HG02759 (cell line): ENCODE data around the gene SIGLEC7.
"Not testable (repeated sequence)": the region's sequence is repeated elsewhere in the genome, so short reads cannot be mapped to it uniquely, and the experiment has no call there.

ENCODE experiments used
- ATAC-seq: cut with Tn5 transposase; IDR thresholded peaks from one replicate; pipeline ENCODE4 v1.9.1; 2021; ENCODE audit warnings: mild to moderate bottlenecking, moderate library complexity; ENCODE audit not compliant: unreplicated experiment

SIGLEC7 gene

GRCh38 chr19:51137792-51138425, 4.2 kb upstream of the SIGLEC7 start:
- no peak for ATAC-seq

GRCh38 chr19:51138549-51138979, 3.5 kb upstream of the SIGLEC7 start:
- no peak for ATAC-seq

GRCh38 chr19:51139299-51140014, 2.6 kb upstream of the SIGLEC7 start:
- no peak for ATAC-seq

GRCh38 chr19:51140441-51140840, 1.7 kb upstream of the SIGLEC7 start:
- ATAC-seq, result no peak

GRCh38 chr19:51141181-51141580, 920 bp upstream of the SIGLEC7 start:
- no peak for ATAC-seq

- ATAC-seq, result not testable (repeated sequence)
Measured at GRCh38 chr19:51142809-51143475, 841 bp downstream of the SIGLEC7 start.

GRCh38 chr19:51143486-51143885, 1.4 kb downstream of the SIGLEC7 start:
- ATAC-seq, result no peak

GRCh38 chr19:51144482-51145045, 2.5 kb downstream of the SIGLEC7 start:
- ATAC-seq, result no peak

- ATAC-seq, result no peak
Measured at GRCh38 chr19:51145916-51146493, 3.9 kb downstream of the SIGLEC7 start.

GRCh38 chr19:51146751-51147150, 4.7 kb downstream of the SIGLEC7 start:
- no peak for ATAC-seq

GRCh38 chr19:51147663-51148062, 5.6 kb downstream of the SIGLEC7 start:
- no peak for ATAC-seq

- no peak for ATAC-seq
Measured at GRCh38 chr19:51148580-51148979, 6.5 kb downstream of the SIGLEC7 start.

GRCh38 chr19:51150627-51151026, 8.5 kb downstream of the SIGLEC7 start:
- ATAC-seq, result no peak

GRCh38 chr19:51156710-51157109, 14.6 kb downstream of the SIGLEC7 start:
- ATAC-seq, result no peak

GRCh38 chr19:51157265-51157664, 15.2 kb downstream of the SIGLEC7 start:
- no peak for ATAC-seq

GRCh38 chr19:51158474-51159129, 16.5 kb downstream of the SIGLEC7 start:
- no peak for ATAC-seq

- ATAC-seq, result no peak
Measured at GRCh38 chr19:51159656-51160055, 17.6 kb downstream of the SIGLEC7 start.

- no peak for ATAC-seq
Measured at GRCh38 chr19:51161266-51161665, 19.2 kb downstream of the SIGLEC7 start.

- no peak for ATAC-seq
Measured at GRCh38 chr19:51161867-51162496, 19.9 kb downstream of the SIGLEC7 start.

- no peak for ATAC-seq
Measured at GRCh38 chr19:51163257-51163656, 21.2 kb downstream of the SIGLEC7 start.
